Gastroesophageal sphincter (tissue), 4 donors: ENCODE results near the gene ALDH3A2. TPM values are rescaled to one million over a fixed set of nuclear protein-coding genes. Genes with fewer than 3 reads are reported as not detected.

Source experiments
- ATAC-seq: fragments of 150-250 bp; one replicate; pipeline ENCODE4 v1.9.1; 2016; ENCODE audit warnings: mild to moderate bottlenecking, moderate library complexity
- H3K27ac ChIP-seq, 4 donors: fragments of 200-600 bp; sonication (generic) in 3 of 4; 1 replicate in 3 of 4; 2 replicates in 1 of 4; pipeline ENCODE4 v1.5.1; 2016 to 2019
- H3K27me3 ChIP-seq: fragments of 200-600 bp; sonication (generic); one replicate; pipeline ENCODE4 v1.5.1; 2019
- H3K36me3 ChIP-seq, 2 donors: fragments of 200-600 bp; sonication (generic); one replicate each; pipeline ENCODE4 v1.5.1; 2019; ENCODE audit warnings: control low read depth in 1 of 2
- H3K4me1 ChIP-seq, 3 donors: fragments of 200-600 bp; sonication (generic); 1 replicate in 2 of 3; 2 replicates in 1 of 3; pipeline ENCODE4 v1.5.1; 2016 to 2019; ENCODE audit warnings: control low read depth in 2 of 3
- H3K4me3 ChIP-seq, 2 donors: fragments of 200-600 bp; sonication (generic); one replicate each; pipeline ENCODE4 v1.5.1; 2019; ENCODE audit warnings: mild to moderate bottlenecking in 1 of 2, moderate library complexity in 1 of 2
- H3K9me3 ChIP-seq, 3 donors: fragments of 200-600 bp; sonication (generic); one replicate each; pipeline ENCODE4 v1.5.1; 2017 to 2019; ENCODE audit warnings: control low read depth in 2 of 3
- EP300 ChIP-seq: sonication (generic); formaldehyde crosslinking; IDR thresholded peaks from one replicate; pipeline ENCODE4 v1.6.1; 2017; ENCODE audit warnings: antibody characterized with exemption, mild to moderate bottlenecking
- POLR2A ChIP-seq, 2 donors: fragments of 450-650 bp; IDR thresholded peaks; one replicate each; pipeline ENCODE4 v1.6.1; 2017; ENCODE audit warnings: antibody characterized with exemption in 2 of 2, mild to moderate bottlenecking in 2 of 2, moderate library complexity in 1 of 2
- POLR2AphosphoS5 ChIP-seq: sonication (generic); formaldehyde crosslinking; IDR thresholded peaks from one replicate; pipeline ENCODE4 v1.6.1; 2017; ENCODE audit warnings: antibody characterized with exemption
- WGBS, 2 donors: methylation state at CpG; one replicate each; pipeline ENCODE4 v1.1.5; 2018; ENCODE audit warnings: low coverage in 1 of 2; 5-methylcytosine and 5-hydroxymethylcytosine counted together
- total RNA-seq, 4 donors: library from RNA; depleted of rRNA; stranded (reverse); fragments of >200 nt; gene quantifications; one replicate each; pipeline ENCODE4 v1.1.0, GENCODE V29; 2016
- TF ChIP-seq, protein P1 (sequence below), 4 experiments: fragments of 200-600 bp in 2 of 4; fragments of 450-650 bp in 2 of 4; sonication (generic) in 1 of 4; IDR thresholded peaks; one replicate each; pipeline ENCODE4 v1.5.1; 2017 to 2019; ENCODE audit warnings: antibody characterized with exemption in 4 of 4, mild to moderate bottlenecking in 2 of 4, moderate library complexity in 2 of 4

The ALDH3A2 gene
- total RNA-seq, 4 donors from 2014 or later = 61.9 to 162 (median 124) TPM

- no CpG with 5 or more reads among the region's 30 CpGs for WGBS, 2 donors
- no peak overlapping the region for H3K4me3 ChIP-seq
- no peak overlapping the region for H3K27ac ChIP-seq
- no peak for ATAC-seq
- H3K27me3 ChIP-seq = no peaks in the 10 kb centered on the region
- peaks cover 0 to 63% of the 10 kb centered on the region in 2 donors for H3K36me3 ChIP-seq
- H3K4me1 ChIP-seq = peaks cover 0 to 55% (median 12%) of the 10 kb centered on the region in 3 donors
- TF ChIP-seq, protein P1, sequence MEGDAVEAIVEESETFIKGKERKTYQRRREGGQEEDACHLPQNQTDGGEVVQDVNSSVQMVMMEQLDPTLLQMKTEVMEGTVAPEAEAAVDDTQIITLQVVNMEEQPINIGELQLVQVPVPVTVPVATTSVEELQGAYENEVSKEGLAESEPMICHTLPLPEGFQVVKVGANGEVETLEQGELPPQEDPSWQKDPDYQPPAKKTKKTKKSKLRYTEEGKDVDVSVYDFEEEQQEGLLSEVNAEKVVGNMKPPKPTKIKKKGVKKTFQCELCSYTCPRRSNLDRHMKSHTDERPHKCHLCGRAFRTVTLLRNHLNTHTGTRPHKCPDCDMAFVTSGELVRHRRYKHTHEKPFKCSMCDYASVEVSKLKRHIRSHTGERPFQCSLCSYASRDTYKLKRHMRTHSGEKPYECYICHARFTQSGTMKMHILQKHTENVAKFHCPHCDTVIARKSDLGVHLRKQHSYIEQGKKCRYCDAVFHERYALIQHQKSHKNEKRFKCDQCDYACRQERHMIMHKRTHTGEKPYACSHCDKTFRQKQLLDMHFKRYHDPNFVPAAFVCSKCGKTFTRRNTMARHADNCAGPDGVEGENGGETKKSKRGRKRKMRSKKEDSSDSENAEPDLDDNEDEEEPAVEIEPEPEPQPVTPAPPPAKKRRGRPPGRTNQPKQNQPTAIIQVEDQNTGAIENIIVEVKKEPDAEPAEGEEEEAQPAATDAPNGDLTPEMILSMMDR (IDR thresholded peaks at IDR 0.05) = no peak
- TF ChIP-seq POLR2AphosphoS5 (no peak), EP300 (no peak), POLR2A (IDR thresholded peaks at IDR 0.05) (no peak)
- no peaks in the 10 kb centered on the region for H3K9me3 ChIP-seq
Observed at GRCh38 chr17:19654342-19654886, 5.9 kb downstream of the ALDH3A2 start.

DNA sequence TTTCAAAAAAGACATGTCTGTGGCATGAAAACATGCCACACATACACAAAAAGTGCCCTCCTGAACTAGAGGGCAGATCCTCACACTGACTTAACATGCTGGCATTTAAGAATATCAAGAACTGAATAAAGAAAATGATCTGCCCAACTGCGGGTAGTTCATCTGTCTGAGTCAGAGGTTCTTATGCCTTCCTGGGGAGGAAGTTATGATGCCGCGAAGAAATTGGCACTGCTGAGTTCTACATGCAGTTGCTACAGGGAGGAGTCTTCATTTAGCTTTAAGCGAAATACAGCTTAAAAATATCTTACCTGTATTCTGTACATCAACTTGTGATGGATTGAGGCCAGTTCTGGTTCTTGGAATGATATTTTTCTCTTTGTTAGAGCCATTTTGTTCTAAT lies 6.3 kb downstream of the ALDH3A2 start:
- TF ChIP-seq POLR2A (IDR thresholded peaks at IDR 0.05) (no peak), EP300 (no peak), POLR2AphosphoS5 (no peak)
- TF ChIP-seq, protein P1 (IDR thresholded peaks at IDR 0.05) = no peak
- WGBS, 2 donors = 80 to 89% methylated on average over 3 to 4 of the region's 4 CpGs
- peaks cover 0 to 54% (median 12%) of the 10 kb centered on the region in 3 donors for H3K4me1 ChIP-seq
- H3K4me3 ChIP-seq = no peak overlapping the region
- H3K27ac ChIP-seq = no peak overlapping the region
- H3K27me3 ChIP-seq = no peaks in the 10 kb centered on the region
- no peaks in the 10 kb centered on the region for H3K9me3 ChIP-seq
- peaks cover 0 to 68% of the 10 kb centered on the region in 2 donors for H3K36me3 ChIP-seq
- ATAC-seq = no peak

DNA sequence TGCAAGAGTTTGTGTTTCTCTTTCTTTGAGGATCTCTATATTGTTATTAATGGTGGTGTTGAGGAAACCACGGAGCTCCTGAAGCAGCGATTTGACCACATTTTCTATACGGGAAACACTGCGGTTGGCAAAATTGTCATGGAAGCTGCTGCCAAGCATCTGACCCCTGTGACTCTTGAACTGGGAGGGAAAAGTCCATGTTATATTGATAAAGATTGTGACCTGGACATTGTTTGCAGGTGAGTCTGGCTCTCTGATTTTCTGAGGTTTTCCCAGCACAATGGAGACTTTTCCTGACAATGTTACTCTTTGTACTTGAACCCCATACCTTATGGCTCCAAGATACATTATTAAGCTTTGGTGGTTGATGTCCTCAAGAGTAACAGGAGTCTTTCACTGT lies 7.8 kb downstream of the ALDH3A2 start:
- ATAC-seq = no peak
- Histone ChIP-seq H3K9me3 (no peaks in the 10 kb centered on the region), H3K36me3 (peaks cover 0 to 82% of the 10 kb centered on the region in 2 donors), H3K27ac (no peak overlapping the region), H3K27me3 (no peaks in the 10 kb centered on the region), H3K4me1 (peaks cover 0 to 43% (median 10%) of the 10 kb centered on the region in 3 donors), H3K4me3 (no peak overlapping the region)
- 80 to 82% methylated on average over 3 to 4 of the region's 4 CpGs for WGBS, 2 donors
- TF ChIP-seq EP300 (no peak), POLR2AphosphoS5 (no peak), POLR2A (IDR thresholded peaks at IDR 0.05) (no peak)
- TF ChIP-seq, protein P1 (IDR thresholded peaks at IDR 0.05) = no peak

DNA sequence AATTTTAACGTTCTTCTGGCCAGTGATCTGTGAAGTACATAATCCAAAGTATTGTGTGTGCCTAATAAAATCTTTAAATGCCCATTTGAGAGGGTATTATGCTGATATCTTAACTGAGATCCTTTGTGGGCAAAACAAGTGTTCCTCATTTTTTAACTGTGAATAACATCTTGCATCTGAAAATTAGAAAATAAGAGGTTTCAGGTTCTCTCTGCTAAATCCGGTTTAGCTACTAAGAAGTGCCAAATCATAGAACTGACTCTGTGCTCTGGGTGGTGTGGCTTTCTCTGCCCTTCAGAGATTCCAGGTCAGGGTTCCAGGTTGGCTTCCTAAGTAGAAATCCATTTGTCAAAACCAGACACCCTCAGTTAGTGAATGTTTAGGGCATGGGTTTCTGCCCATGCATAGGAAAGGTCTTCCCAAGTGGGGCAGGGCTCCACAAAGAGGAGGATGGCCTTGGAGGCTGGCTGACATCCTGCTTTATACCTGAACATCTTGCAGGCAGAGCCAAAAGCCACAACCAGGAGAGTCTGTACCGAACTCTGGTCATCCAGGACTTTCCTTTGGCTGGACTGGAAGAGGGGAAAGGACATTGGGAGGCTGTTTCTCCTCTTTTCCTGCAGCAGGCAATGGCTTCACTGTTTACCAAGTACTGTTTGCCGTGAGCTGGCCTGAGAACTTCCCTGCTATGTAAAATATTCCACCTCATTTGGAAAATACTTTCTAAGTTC lies 8.5 kb downstream of the ALDH3A2 start:
- Histone ChIP-seq H3K27ac (peak overlapping the region in 2 of 4 donors; percentile 12 to 33), H3K27me3 (no peaks in the 10 kb centered on the region), H3K36me3 (peaks cover 0 to 89% of the 10 kb centered on the region in 2 donors), H3K9me3 (no peaks in the 10 kb centered on the region), H3K4me3 (no peak overlapping the region), H3K4me1 (peaks cover 0 to 37% (median 4%) of the 10 kb centered on the region in 3 donors)
- 59 to 85% methylated on average over 2 to 3 of the region's 4 CpGs for WGBS, 2 donors
- no peak for ATAC-seq
- no peak for TF ChIP-seq EP300

GRCh38 chr17:19659366-19660177 lies 11.0 kb downstream of the ALDH3A2 start:
- no peak for TF ChIP-seq POLR2AphosphoS5
- TF ChIP-seq, protein P1 (IDR thresholded peaks at IDR 0.05) = no peak
- TF ChIP-seq EP300 = no peak
- no peak for TF ChIP-seq POLR2A (IDR thresholded peaks at IDR 0.05)
- no peak overlapping the region for H3K4me3 ChIP-seq
- 81 to 91% methylated on average over 7 of the region's 7 CpGs for WGBS, 2 donors
- H3K9me3 ChIP-seq = no peaks in the 10 kb centered on the region
- peaks cover 0 to 32% (median 0%) of the 10 kb centered on the region in 3 donors for H3K4me1 ChIP-seq
- ATAC-seq = no peak
- H3K27ac ChIP-seq = no peak overlapping the region
- no peaks in the 10 kb centered on the region for H3K27me3 ChIP-seq
- H3K36me3 ChIP-seq = peaks cover 0 to 97% of the 10 kb centered on the region in 2 donors
